ENCODE measurements around the gene TDRD6.

The TDRD6 gene

GRCh38 chr6:46746696-46747095, 59.0 kb downstream of the TDRD6 start, which contains the start of gene ANKRD66:
TSS of gene ANKRD66 (plus strand) at chr6:46746933. CDS start at chr6:46751949, 5,016 bp downstream.
- Histone ChIP-seq H3K79me2 (ENCODE audit: insufficient read depth, low read length) (no peaks in the 10 kb centered on the region), H4K20me1 (ENCODE audit: insufficient read depth, low read length, poor library complexity, severe bottlenecking) (no peaks in the 10 kb centered on the region), H3K9ac (ENCODE audit: low read depth, low read length, poor library complexity, severe bottlenecking) (no peak within 1 kb of the TSS), H3K4me2 (ENCODE audit: low read depth, low read length, poor library complexity, severe bottlenecking) (no peak within 1 kb of the TSS), H3K27me3 (ENCODE audit: insufficient read depth, low read length, poor library complexity, severe bottlenecking) (no peaks in the 10 kb centered on the region), H3K9me2 (replicated peaks; ENCODE audit: low read depth, low read length) (no peaks in the 10 kb centered on the region), H3K4me3 (ENCODE audit: low read length, poor library complexity, severe bottlenecking) (no peak within 1 kb of the TSS), H3K4me1 (ENCODE audit: insufficient read depth, low read length, poor library complexity, severe bottlenecking) (no peaks in the 10 kb centered on the region), H2AFZ (ENCODE audit: low read length) (no peak within 1 kb of the TSS), H3K9me3 (ENCODE audit: insufficient read depth, low read depth, low read length) (no peaks in the 10 kb centered on the region), H3K36me3 (ENCODE audit: insufficient read depth, low read length) (no peaks in the 10 kb centered on the region), H3F3A (ENCODE audit: low read depth) (no peaks in the 10 kb centered on the region)
- TF ChIP-seq EZH2phosphoT487 (IDR thresholded peaks at IDR 0.05; ENCODE audit: borderline replicate concordance) (no peak), CTCF (conservative IDR thresholded peaks at IDR 0.05; ENCODE audit: low read length) (no peak)

GRCh38 chr6:46748940-46749503, 61.3 kb downstream of the TDRD6 start:
- H3K4me2 ChIP-seq (ENCODE audit: low read depth, low read length, poor library complexity, severe bottlenecking) = no peak overlapping the region
- H2AFZ ChIP-seq (ENCODE audit: low read length) = no peak overlapping the region
- H4K20me1 ChIP-seq (ENCODE audit: insufficient read depth, low read length, poor library complexity, severe bottlenecking) = no peaks in the 10 kb centered on the region
- no peaks in the 10 kb centered on the region for H3K27me3 ChIP-seq (ENCODE audit: insufficient read depth, low read length, poor library complexity, severe bottlenecking)
- H3K4me1 ChIP-seq (ENCODE audit: insufficient read depth, low read length, poor library complexity, severe bottlenecking) = no peaks in the 10 kb centered on the region
- TF ChIP-seq CTCF (conservative IDR thresholded peaks at IDR 0.05; ENCODE audit: low read length) = no peak
- TF ChIP-seq EZH2phosphoT487 (IDR thresholded peaks at IDR 0.05; ENCODE audit: borderline replicate concordance) = no peak
- H3K9ac ChIP-seq (ENCODE audit: low read depth, low read length, poor library complexity, severe bottlenecking) = no peak overlapping the region
- no peaks in the 10 kb centered on the region for H3K79me2 ChIP-seq (ENCODE audit: insufficient read depth, low read length)
- no peaks in the 10 kb centered on the region for H3K9me3 ChIP-seq (ENCODE audit: insufficient read depth, low read depth, low read length)
- H3F3A ChIP-seq (ENCODE audit: low read depth) = no peaks in the 10 kb centered on the region
- H3K36me3 ChIP-seq (ENCODE audit: insufficient read depth, low read length) = no peaks in the 10 kb centered on the region
- no peak overlapping the region for H3K4me3 ChIP-seq (ENCODE audit: low read length, poor library complexity, severe bottlenecking)
- H3K9me2 ChIP-seq (replicated peaks; ENCODE audit: low read depth, low read length) = no peaks in the 10 kb centered on the region

- H2AFZ ChIP-seq (ENCODE audit: low read length) = no peak overlapping the region
- no peak overlapping the region for H3K9ac ChIP-seq (ENCODE audit: low read depth, low read length, poor library complexity, severe bottlenecking)
- no peaks in the 10 kb centered on the region for H3K9me2 ChIP-seq (replicated peaks; ENCODE audit: low read depth, low read length)
- no peaks in the 10 kb centered on the region for H3F3A ChIP-seq (ENCODE audit: low read depth)
- H3K4me2 ChIP-seq (ENCODE audit: low read depth, low read length, poor library complexity, severe bottlenecking) = no peak overlapping the region
- H3K36me3 ChIP-seq (ENCODE audit: insufficient read depth, low read length) = no peaks in the 10 kb centered on the region
- H3K4me3 ChIP-seq (ENCODE audit: low read length, poor library complexity, severe bottlenecking) = no peak overlapping the region
- H3K4me1 ChIP-seq (ENCODE audit: insufficient read depth, low read length, poor library complexity, severe bottlenecking) = no peaks in the 10 kb centered on the region
- H3K9me3 ChIP-seq (ENCODE audit: insufficient read depth, low read depth, low read length) = no peaks in the 10 kb centered on the region
- H3K79me2 ChIP-seq (ENCODE audit: insufficient read depth, low read length) = no peaks in the 10 kb centered on the region
- no peak for TF ChIP-seq EZH2phosphoT487 (IDR thresholded peaks at IDR 0.05; ENCODE audit: borderline replicate concordance)
- H4K20me1 ChIP-seq (ENCODE audit: insufficient read depth, low read length, poor library complexity, severe bottlenecking) = no peaks in the 10 kb centered on the region
- no peaks in the 10 kb centered on the region for H3K27me3 ChIP-seq (ENCODE audit: insufficient read depth, low read length, poor library complexity, severe bottlenecking)
Measured at GRCh38 chr6:46749731-46750130, 62.0 kb downstream of the TDRD6 start.

- no peaks in the 10 kb centered on the region for H3K4me1 ChIP-seq (ENCODE audit: insufficient read depth, low read length, poor library complexity, severe bottlenecking)
- TF ChIP-seq CTCF (conservative IDR thresholded peaks at IDR 0.05; ENCODE audit: low read length) = no peak
- TF ChIP-seq EZH2phosphoT487 (IDR thresholded peaks at IDR 0.05; ENCODE audit: borderline replicate concordance) = no peak
- no peak overlapping the region for H3K4me3 ChIP-seq (ENCODE audit: low read length, poor library complexity, severe bottlenecking)
- no peaks in the 10 kb centered on the region for H3K79me2 ChIP-seq (ENCODE audit: insufficient read depth, low read length)
- no peak overlapping the region for H2AFZ ChIP-seq (ENCODE audit: low read length)
- H3K27me3 ChIP-seq (ENCODE audit: insufficient read depth, low read length, poor library complexity, severe bottlenecking) = no peaks in the 10 kb centered on the region
- no peaks in the 10 kb centered on the region for H3K9me2 ChIP-seq (replicated peaks; ENCODE audit: low read depth, low read length)
- H3K9me3 ChIP-seq (ENCODE audit: insufficient read depth, low read depth, low read length) = no peaks in the 10 kb centered on the region
- H3K9ac ChIP-seq (ENCODE audit: low read depth, low read length, poor library complexity, severe bottlenecking) = no peak overlapping the region
- no peak overlapping the region for H3K4me2 ChIP-seq (ENCODE audit: low read depth, low read length, poor library complexity, severe bottlenecking)
- H4K20me1 ChIP-seq (ENCODE audit: insufficient read depth, low read length, poor library complexity, severe bottlenecking) = no peaks in the 10 kb centered on the region
- H3K36me3 ChIP-seq (ENCODE audit: insufficient read depth, low read length) = no peaks in the 10 kb centered on the region
- no peaks in the 10 kb centered on the region for H3F3A ChIP-seq (ENCODE audit: low read depth)
Measured at GRCh38 chr6:46751658-46752057, 64.0 kb downstream of the TDRD6 start.
